Cardiac septum (tissue), 1 donor: ENCODE measurements around the gene DNAJB13. TPM values are rescaled to one million over a fixed set of nuclear protein-coding genes. Genes with fewer than 3 reads are reported as not detected.

Experiments used
- DNase-seq: peaks from one replicate; pipeline ENCODE4 v3.0.0-alpha.2; 2020; ENCODE audit warnings: low spot score
- intact Hi-C: fragments of 100-400 bp; cut with DNase I; formaldehyde crosslinking; loops from one replicate; pipeline ENCODE4 v1.14.0; 2022
- total RNA-seq: library from RNA; stranded (reverse); fragmentation: NEBNext Ultra II Directional; extraction: Animal tissue kit (Norgen Biotek cat#: 25700); gene quantifications from one replicate; pipeline ENCODE4 v1.2.1, GENCODE V29; 2021
- donor health status: DM: no; HTN: no; CAD: no.

DNAJB13 gene
- total RNA-seq, 1 donor from 2014 or later = not detected

DNA sequence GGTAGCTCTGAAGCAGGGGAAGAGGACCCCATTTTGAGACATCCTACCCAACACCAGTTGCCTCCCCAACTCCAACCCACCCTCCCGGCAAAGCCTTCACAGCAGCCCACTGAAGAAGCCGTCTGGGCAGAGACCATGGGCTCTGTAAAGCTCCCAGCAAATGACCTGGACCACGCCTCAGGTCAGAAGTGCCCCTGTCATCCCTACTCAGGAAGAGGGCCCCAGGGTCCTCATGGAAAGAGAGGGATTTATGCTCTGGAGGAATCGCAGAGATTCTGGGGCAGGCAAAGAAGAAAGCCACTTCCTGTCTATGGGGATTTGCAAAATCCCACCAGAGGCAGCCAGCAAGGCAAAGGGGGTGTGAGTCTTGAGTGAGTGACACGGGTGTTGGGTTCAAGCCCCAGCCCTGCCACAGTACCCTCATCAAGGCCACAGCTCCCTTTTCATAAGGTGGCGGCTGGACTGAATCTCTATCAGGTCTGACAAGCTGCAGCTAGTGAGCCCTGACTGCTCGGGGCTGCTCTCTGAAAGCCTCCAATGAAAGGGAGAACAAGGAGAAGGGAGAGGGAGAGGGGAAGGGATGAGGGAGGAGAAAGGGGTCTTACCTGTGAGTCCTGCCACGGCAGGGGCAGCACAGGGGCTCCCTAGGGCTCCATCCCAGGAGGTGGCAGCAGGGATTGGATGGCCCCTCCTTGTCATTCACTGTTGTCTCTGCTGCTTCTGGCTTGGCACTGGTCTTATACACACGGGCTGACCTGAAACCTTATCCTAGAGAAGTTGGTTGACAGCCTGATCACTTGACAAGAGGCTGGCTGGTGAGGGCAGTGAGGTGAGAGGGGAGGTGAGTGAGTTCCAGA is 57.8 kb downstream of the DNAJB13 start, which contains the start of gene UCP3:
UCP3 (minus strand) TSS at position 713 of the 857 bp plus-strand sequence. CDS start 2,043 bp downstream, outside the sequence.
- DNase-seq = no peak

GRCh38 chr11:74009230-74009547 is 58.4 kb downstream of the DNAJB13 start:
- intact Hi-C loops = no loop called here
- no peak for DNase-seq

More for the DNA sequence above, 57.8 kb downstream of the DNAJB13 start, which contains the start of gene UCP3:
- intact Hi-C loops = no loop called here

DNA sequence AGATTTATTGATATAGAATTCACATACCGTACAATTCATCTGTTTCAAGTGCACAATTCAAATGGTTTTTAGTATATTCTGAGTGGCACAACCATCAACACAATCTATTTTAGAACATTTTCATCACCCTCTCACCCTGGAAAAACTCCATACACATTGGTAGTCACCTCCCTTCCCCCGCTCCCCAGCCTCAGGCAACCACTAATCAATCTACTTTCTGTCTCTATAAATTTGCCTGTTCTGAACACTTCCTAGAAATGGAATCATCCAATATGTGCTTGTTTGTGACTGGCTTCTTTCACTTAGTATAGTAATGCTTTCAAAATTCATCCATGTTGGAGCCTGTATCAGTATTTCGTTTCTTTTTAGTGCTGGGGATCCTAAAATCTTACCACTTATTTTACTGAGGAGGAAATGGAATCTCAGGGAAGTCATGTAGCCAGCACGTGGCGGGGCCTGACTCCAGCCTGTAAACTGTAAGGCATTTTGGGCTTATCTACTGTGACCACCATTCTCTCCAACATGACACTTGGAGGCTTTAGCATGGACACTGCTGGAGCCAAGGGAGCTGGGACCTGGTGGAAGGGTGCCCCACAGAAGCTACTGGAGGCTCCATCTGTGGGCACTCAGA is 59.0 kb downstream of the DNAJB13 start:
- intact Hi-C loops = no loop called here
- no peak for DNase-seq

DNA sequence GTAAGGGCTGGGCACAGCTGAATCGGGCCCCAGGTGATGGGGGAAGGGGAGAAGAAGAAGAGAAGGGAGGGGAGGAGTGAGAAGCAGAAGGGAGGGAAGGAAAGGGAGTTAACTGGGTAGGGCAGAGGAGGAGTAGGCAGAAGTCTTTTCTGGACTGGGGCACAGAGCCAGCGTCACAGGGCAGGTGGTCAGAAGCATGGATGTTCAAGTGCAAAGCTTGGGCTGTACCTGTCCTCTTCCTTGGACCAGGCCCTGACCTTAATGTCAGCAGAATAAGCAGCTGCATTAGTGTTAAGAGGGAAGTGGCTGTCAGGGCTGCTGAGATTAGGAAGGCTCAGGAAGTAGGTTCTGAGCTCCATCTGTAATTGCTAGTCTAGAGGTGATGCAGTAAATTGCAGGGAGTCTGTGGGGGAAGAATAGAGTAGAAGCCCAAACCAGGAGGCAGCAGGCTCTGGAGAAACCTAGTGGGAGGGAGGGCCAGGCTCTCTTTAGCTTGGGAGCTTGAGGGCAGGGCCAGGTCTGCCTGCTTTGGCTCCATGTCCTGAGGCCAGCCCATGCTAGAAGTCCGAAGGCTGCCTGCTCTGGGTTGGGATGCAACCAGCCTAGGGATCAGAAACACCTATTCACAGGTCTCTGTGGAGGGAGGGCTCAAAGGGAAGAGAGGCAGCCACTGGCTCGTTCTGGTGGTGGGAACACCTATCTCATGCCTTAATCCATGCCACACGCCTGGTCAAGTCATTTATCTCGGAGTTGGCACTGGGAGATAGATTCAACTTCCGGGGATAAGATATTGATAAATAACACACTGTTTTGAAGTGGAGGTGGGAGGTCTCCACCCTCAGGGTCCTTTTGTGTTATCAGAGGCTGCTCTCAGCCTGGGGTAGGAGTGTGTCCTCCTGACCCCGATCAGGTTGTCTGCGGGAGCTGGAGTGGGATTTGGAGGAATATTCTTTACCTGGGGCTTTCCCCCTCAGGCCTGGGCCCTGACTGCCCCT is 59.8 kb downstream of the DNAJB13 start:
- DNase-seq = no peak
- intact Hi-C loops = no loop called here

GRCh38 chr11:74011360-74012073 is 60.7 kb downstream of the DNAJB13 start:
- DNase-seq = no peak
- intact Hi-C loops = no loop called here

DNA sequence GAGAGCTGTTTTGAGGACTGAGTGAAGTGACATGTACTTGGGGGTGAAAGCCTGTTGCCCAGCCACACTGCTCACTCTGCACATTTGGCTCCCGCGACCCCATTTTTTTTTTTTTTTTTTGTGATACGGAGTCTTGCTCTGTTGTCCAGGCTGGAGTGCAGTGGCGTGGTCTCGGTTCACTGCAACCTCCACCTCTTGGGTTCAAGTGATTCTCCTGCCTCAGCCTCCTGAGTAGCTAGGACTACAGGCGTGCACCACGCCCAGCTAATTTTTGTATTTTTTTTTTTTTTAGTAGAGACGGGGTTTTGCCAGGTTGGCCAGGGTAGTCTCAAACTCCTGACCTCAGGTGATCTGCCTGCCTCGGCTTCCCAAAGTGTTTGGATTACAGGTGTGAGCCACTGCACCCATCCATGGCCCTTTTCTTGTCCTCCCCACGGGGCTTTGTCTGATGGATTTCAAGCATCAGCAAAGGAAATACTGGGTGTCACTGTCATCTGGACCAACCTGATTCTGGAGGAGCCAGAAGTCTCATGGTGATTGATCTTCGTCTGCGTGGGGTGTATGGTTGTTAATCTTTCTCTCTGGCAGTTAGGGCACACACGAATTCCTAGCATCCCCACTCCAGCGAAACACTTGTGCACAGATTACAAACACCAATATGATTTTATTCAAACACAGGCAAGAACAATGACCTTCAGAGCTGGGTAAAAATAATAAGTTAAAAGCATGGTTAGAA is 61.4 kb downstream of the DNAJB13 start:
- no peak for DNase-seq
- intact Hi-C loops = no loop called here

- DNase-seq = no peak
- intact Hi-C loops = no loop called here
Observed at GRCh38 chr11:74013141-74013540, 62.3 kb downstream of the DNAJB13 start.

DNA sequence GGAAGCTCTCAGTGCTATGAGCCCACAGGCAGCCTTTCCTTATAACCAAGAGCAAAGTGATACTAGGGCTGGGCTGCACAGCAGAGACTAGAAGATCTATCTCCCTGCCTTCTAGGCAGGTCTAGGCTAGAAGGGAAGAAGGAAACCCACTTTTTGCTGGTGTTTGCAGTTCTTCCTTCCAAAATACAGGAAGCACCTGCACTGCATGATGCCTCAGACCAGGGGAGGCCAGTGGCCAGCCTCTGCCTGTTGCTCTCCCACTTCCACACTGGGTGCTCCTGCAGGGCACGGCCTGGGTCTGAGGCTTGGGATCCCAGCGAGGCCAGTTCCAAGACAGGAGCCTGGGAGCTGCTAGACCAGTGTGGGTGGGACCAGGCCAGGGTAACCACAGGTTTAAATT is 64.1 kb downstream of the DNAJB13 start:
- intact Hi-C loops = loop anchor here (5.0 kb wide), 1 partner anchor 33 kb away; the partner anchor contains the start of gene UCP2
- no peak for DNase-seq

GRCh38 chr11:74015919-74016684 is 65.3 kb downstream of the DNAJB13 start:
- peak; percentile 65 for DNase-seq
- intact Hi-C loops = loop anchor here (5.0 kb wide), 1 partner anchor 34 kb away; the partner anchor contains the start of gene UCP2

- DNase-seq = peak; percentile 55
- intact Hi-C loops = loop anchor here (5.0 kb wide), 1 partner anchor 35 kb away; the partner anchor contains the start of gene UCP2
Observed at GRCh38 chr11:74017631-74018030, 66.8 kb downstream of the DNAJB13 start.

GRCh38 chr11:74018331-74019005 is 67.6 kb downstream of the DNAJB13 start:
- intact Hi-C loops = loop anchor here (5.0 kb wide), 1 partner anchor 36 kb away; the partner anchor contains the start of gene UCP2
- DNase-seq = peak; percentile 93

GRCh38 chr11:74019104-74019738 is 68.4 kb downstream of the DNAJB13 start:
- intact Hi-C loops = loop anchor here (5.0 kb wide), 1 partner anchor 37 kb away; the partner anchor contains the start of gene UCP2
- no peak for DNase-seq

- intact Hi-C loops = loop anchor here (5.0 kb wide), 1 partner anchor 38 kb away; the partner anchor contains the start of gene UCP2
- no peak for DNase-seq
Observed at GRCh38 chr11:74019860-74020259, 69.0 kb downstream of the DNAJB13 start.
